ENCODE results near the gene ERMP1.

ERMP1 gene

DNA sequence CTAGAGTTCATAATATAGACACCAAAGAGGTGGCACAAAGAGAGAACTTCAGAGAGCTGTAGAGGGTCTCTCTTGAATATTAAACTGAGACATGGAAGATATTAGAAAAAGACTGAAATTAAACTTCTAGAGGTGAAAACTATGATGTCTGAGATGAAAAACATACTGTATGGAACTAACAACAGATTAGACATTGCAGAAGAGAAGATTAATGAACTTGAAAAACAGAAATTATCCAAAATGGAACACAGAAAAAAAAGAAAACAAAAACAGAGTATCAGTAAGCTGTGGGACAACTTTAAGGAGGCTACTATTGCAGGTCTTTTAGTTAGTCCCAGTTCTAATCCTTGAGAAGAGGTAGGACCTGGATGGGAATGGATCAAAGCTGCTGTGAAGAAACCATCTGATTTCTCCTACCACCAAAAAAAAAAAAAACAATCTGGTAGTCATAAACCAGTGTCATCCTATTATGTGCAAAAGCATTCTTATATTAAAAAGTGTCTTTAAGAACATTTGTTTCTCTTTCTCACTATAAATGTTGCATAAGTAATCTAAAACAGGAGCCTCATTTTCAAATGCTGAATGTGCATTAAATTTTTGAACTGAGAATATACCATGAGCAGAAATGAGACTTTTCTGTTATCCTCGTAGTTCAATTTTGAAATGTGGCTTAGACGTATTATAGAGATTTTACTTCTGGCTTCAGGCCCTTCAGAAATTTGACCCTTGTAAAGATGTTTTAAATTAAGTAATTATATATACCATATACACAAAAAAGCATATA is 96.2 kb downstream of the ERMP1 start:
- no peaks in the 10 kb centered on the region for H3K36me3 ChIP-seq (ENCODE audit: control insufficient read depth, insufficient read depth, low read length)
- H3K27me3 ChIP-seq (ENCODE audit: control insufficient read depth, insufficient read depth, low read length, poor library complexity, severe bottlenecking) = no peaks in the 10 kb centered on the region
- H3K4me1 ChIP-seq (ENCODE audit: control insufficient read depth, insufficient read depth, low read length) = no peaks in the 10 kb centered on the region
- WGBS, 2 experiments = 100% methylated on average over 2 of the region's 2 CpGs
- H3K27ac ChIP-seq (ENCODE audit: insufficient read depth, low read depth, low read length, poor library complexity, severe bottlenecking) = no peak overlapping the region
- no peaks in the 10 kb centered on the region for H3K9me3 ChIP-seq (ENCODE audit: control insufficient read depth, low read length)
- H3K4me3 ChIP-seq (ENCODE audit: insufficient read depth, low read depth, low read length) = no peak overlapping the region

GRCh38 chr9:5735072-5735471 is 97.8 kb downstream of the ERMP1 start:
- H3K27ac ChIP-seq (ENCODE audit: insufficient read depth, low read depth, low read length, poor library complexity, severe bottlenecking) = no peak overlapping the region
- H3K9me3 ChIP-seq (ENCODE audit: control insufficient read depth, low read length) = no peaks in the 10 kb centered on the region
- H3K36me3 ChIP-seq (ENCODE audit: control insufficient read depth, insufficient read depth, low read length) = no peaks in the 10 kb centered on the region

More at GRCh38 chr9:5735072-5735471, 97.8 kb downstream of the ERMP1 start:
- H3K27me3 ChIP-seq (ENCODE audit: control insufficient read depth, insufficient read depth, low read length, poor library complexity, severe bottlenecking) = no peaks in the 10 kb centered on the region
- H3K4me1 ChIP-seq (ENCODE audit: control insufficient read depth, insufficient read depth, low read length) = no peaks in the 10 kb centered on the region
- H3K4me3 ChIP-seq (ENCODE audit: insufficient read depth, low read depth, low read length) = no peak overlapping the region
- WGBS, 2 experiments = 97 to 99% methylated on average over 2 of the region's 2 CpGs
